ENCODE data around the gene SNX24. TPM values are rescaled to one million over a fixed set of nuclear protein-coding genes. Genes with fewer than 3 reads are reported as not detected.

The SNX24 gene
- total and polyA plus RNA-seq, 10 of the 15 experiments (the other 5 are each of a cell fraction or from before 2014, with no cell fraction given): 0.15 to 6.6 (median 4.1) TPM

DNA sequence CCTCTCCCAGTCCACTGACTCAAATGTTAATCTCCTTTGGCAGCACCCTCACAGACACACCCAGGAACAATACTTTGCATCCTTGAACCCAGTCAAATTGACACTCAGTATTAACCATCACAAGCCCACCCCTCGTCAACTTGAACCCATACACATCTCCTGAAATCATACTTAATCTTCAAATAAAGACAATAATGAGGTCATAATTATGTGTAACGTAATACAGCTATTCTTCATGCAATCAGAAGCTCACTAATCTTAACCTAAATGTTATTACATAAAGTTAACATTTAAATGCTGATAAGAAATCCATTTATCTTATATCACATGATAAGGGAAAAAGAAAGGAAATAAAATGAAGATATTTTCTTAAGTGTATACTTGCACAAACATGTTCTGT, 125.9 kb downstream of the SNX24 start:
- Histone ChIP-seq H3K9ac (ENCODE audit: control insufficient read depth, insufficient read depth, low read length) (no peak overlapping the region), H3K79me2 (ENCODE audit: control insufficient read depth, insufficient read depth, low read length) (no peaks in the 10 kb centered on the region), H3K4me3 (no peak overlapping the region), H3K27ac (ENCODE audit: control insufficient read depth, insufficient read depth) (no peak overlapping the region), H3K36me3 (ENCODE audit: control insufficient read depth in 2 of 2, insufficient read depth in 2 of 2, low read length in 1 of 2) (no peaks in the 10 kb centered on the region), H2AFZ (ENCODE audit: control insufficient read depth, low read depth, low read length) (no peak overlapping the region), H4K20me1 (ENCODE audit: control insufficient read depth, insufficient read depth) (no peaks in the 10 kb centered on the region), H3K4me1 (ENCODE audit: control insufficient read depth, insufficient read depth, low read length) (peaks cover 7% of the 10 kb centered on the region), H3K9me3 (replicated peaks; ENCODE audit: control insufficient read depth, insufficient read depth, low read length) (no peaks in the 10 kb centered on the region), H3K4me2 (ENCODE audit: control insufficient read depth, insufficient read depth) (no peak overlapping the region), H3K27me3 (replicated peaks in 1 of 2; ENCODE audit: control insufficient read depth in 2 of 2, insufficient read depth in 2 of 2, low read length in 1 of 2) (no peaks in the 10 kb centered on the region)
- 3% methylated on average over 2 of the region's 2 CpGs for WGBS (ENCODE audit: insufficient coverage, insufficient replicate concordance, low lambda C conversion rate, missing lambda C conversion rate)
- DNase-seq (ENCODE audit: low read depth, low spot score) (no peak), FAIRE-seq (no peak), ATAC-seq (no peak)
- in situ Hi-C loops (cut with MboI) (no loop called here), intact Hi-C loops (cut with micrococcal nuclease; ENCODE audit: unreplicated experiment) (no loop called here)
- ChIA-PET RAD21 (ENCODE audit: unreplicated experiment) (no interaction called here), SMC1A (ENCODE audit: uncharacterized antibody, unreplicated experiment) (no interaction called here), POLR2A (no interaction called here), CTCF (no interaction called here)
- BruUV-seq (replicated peaks): no TSS peak
- no peak for TF ChIP-seq NRF1 (conservative IDR thresholded peaks at IDR 0.05; ENCODE audit: low read depth, low read length)
- TF ChIP-seq ZBTB40 (IDR thresholded peaks at IDR 0.05; ENCODE audit: borderline replicate concordance): no peak
- TF ChIP-seq ZZZ3 (IDR thresholded peaks at IDR 0.05; ENCODE audit: control insufficient read depth, insufficient read length, low read depth): no peak
- TF ChIP-seq RFX5 (IDR thresholded peaks at IDR 0.05; ENCODE audit: low read depth, low read length): no peak
- TF ChIP-seq, protein P1, sequence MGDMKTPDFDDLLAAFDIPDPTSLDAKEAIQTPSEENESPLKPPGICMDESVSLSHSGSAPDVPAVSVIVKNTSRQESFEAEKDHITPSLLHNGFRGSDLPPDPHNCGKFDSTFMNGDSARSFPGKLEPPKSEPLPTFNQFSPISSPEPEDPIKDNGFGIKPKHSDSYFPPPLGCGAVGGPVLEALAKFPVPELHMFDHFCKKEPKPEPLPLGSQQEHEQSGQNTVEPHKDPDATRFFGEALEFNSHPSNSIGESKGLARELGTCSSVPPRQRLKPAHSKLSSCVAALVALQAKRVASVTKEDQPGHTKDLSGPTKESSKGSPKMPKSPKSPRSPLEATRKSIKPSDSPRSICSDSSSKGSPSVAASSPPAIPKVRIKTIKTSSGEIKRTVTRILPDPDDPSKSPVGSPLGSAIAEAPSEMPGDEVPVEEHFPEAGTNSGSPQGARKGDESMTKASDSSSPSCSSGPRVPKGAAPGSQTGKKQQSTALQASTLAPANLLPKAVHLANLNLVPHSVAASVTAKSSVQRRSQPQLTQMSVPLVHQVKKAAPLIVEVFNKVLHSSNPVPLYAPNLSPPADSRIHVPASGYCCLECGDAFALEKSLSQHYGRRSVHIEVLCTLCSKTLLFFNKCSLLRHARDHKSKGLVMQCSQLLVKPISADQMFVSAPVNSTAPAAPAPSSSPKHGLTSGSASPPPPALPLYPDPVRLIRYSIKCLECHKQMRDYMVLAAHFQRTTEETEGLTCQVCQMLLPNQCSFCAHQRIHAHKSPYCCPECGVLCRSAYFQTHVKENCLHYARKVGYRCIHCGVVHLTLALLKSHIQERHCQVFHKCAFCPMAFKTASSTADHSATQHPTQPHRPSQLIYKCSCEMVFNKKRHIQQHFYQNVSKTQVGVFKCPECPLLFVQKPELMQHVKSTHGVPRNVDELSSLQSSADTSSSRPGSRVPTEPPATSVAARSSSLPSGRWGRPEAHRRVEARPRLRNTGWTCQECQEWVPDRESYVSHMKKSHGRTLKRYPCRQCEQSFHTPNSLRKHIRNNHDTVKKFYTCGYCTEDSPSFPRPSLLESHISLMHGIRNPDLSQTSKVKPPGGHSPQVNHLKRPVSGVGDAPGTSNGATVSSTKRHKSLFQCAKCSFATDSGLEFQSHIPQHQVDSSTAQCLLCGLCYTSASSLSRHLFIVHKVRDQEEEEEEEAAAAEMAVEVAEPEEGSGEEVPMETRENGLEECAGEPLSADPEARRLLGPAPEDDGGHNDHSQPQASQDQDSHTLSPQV (IDR thresholded peaks at IDR 0.05): no peak
